GM12878 (cell line): ENCODE measurements around the gene ACCSL.

Experiments
- CBX5 ChIP-seq: sonication (generic); IDR thresholded peaks from 2 replicates; pipeline ENCODE4 v1.6.1; 2016; ENCODE audit warnings: low read depth, moderate library complexity, mild to moderate bottlenecking, inconsistent platforms
- NKRF ChIP-seq: fragments of 450-650 bp; conservative IDR thresholded peaks from 2 replicates; pipeline ENCODE4 v1.6.1; 2017; ENCODE audit warnings: mild to moderate bottlenecking, moderate library complexity
- POLR2A ChIP-seq: IDR thresholded peaks from 2 replicates; pipeline ENCODE4 v1.6.1; 2011; ENCODE audit warnings: low read depth, mild to moderate bottlenecking, low read length
- POLR2AphosphoS5 ChIP-seq: IDR thresholded peaks from 2 replicates; pipeline ENCODE4 v1.6.1; 2011; ENCODE audit warnings: mild to moderate bottlenecking, low read length, inconsistent platforms
- YY1 ChIP-seq: IDR thresholded peaks from 2 replicates; pipeline ENCODE4 v1.6.1; 2011; ENCODE audit warnings: low read depth, mild to moderate bottlenecking, low read length

GRCh38 chr11:44057340-44057739 lies 9.6 kb downstream of the ACCSL start:
- TF ChIP-seq NKRF (no peak), POLR2AphosphoS5 (no peak), YY1 (no peak), CBX5 (no peak), POLR2A (no peak)
